NB4 (cell line): ENCODE measurements around the gene FAR1.
A peak's percentile ranks its signal among the peaks of the same experiment; 100 is the strongest.

Source experiments
- DNase-seq: peaks from one replicate; pipeline ENCODE4 v3.0.0; 2010; ENCODE audit warnings: low read depth
- H3K4me3 ChIP-seq: one replicate; pipeline ENCODE4 v1.5.1; 2011; ENCODE audit warnings: mild to moderate bottlenecking, low read depth, low read length, moderate library complexity
- CTCF ChIP-seq: IDR thresholded peaks from one replicate; pipeline ENCODE4 v1.5.1; 2012; ENCODE audit warnings: low read depth, low read length
- MYC ChIP-seq: IDR thresholded peaks from 2 replicates; pipeline ENCODE4 v1.6.1; 2011; ENCODE audit warnings: low read depth, low read length
- POLR2A ChIP-seq: IDR thresholded peaks from 2 replicates; pipeline ENCODE4 v1.6.1; 2011; ENCODE audit warnings: mild to moderate bottlenecking; ENCODE audit not compliant: insufficient read length; ENCODE audit errors: extremely low read depth
- TF ChIP-seq, protein P1 (sequence below): IDR thresholded peaks from 2 replicates; pipeline ENCODE4 v1.6.1; 2011; ENCODE audit warnings: low read depth, low read length

Gene FAR1

GRCh38 chr11:13667795-13668101, 720 bp upstream of the FAR1 start:
- TF ChIP-seq MYC: no peak
- TF ChIP-seq CTCF: no peak
- no peak for TF ChIP-seq POLR2A
- TF ChIP-seq, protein P1, sequence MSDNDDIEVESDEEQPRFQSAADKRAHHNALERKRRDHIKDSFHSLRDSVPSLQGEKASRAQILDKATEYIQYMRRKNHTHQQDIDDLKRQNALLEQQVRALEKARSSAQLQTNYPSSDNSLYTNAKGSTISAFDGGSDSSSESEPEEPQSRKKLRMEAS: no peak
- peak overlapping the region; percentile 51 for H3K4me3 ChIP-seq
- no peak for DNase-seq

DNA sequence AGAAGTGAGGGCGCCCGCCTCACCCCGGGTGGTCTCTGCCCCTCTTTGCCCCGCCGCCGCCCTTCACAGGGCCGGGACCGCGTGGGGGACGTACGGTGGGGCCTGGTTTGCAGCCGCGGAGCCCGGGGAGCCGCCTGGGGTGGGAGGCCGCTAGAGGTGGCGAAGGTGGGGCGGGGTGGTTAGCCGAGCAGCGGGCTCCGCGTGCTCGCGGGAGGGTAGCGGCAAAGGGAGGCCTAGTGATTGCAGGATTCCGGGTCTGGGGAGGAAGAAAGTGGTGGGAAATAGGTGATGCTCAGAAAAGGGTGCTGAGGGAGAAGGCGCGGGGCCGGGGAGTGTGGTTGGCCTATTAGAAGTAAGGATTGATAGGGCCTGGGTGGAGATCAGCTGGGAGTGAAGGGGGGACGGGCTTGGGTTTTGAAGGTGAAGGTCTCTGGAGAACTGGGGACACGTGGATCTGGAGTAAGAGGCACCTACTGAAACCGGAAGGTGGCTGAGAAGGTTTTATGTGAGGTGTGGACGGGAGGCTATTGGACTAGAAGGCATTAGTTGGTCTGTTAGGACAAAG, 571 bp downstream of the FAR1 start:
- peak overlapping the region; percentile 95 for H3K4me3 ChIP-seq
- DNase-seq: peak; percentile 63
- TF ChIP-seq, protein P1: peak; percentile 80
- TF ChIP-seq MYC: no peak; the same call in 1 of the 2 replicates

GRCh38 chr11:13669544-13670488, 1.3 kb downstream of the FAR1 start:
- DNase-seq: peak; percentile 31
- H3K4me3 ChIP-seq: peak overlapping the region; percentile 95
- TF ChIP-seq MYC (no peak), POLR2A (no peak), CTCF (no peak)
- TF ChIP-seq, protein P1: no peak

- TF ChIP-seq CTCF (no peak), MYC (no peak), POLR2A (no peak)
- TF ChIP-seq, protein P1: no peak
- peak; percentile 22 for DNase-seq
- H3K4me3 ChIP-seq: no peak overlapping the region
Measured at GRCh38 chr11:13672576-13673210, 4.2 kb downstream of the FAR1 start.

- peak; percentile 88 for DNase-seq
- TF ChIP-seq, protein P1: no peak
- TF ChIP-seq POLR2A: no peak
- TF ChIP-seq CTCF: no peak
- no peak for TF ChIP-seq MYC
- H3K4me3 ChIP-seq: peak overlapping the region; percentile 30
Measured at GRCh38 chr11:13674799-13675509, 6.5 kb downstream of the FAR1 start.
